OCI-LY3 (cell line): Measurements from ENCODE around the gene HDAC4.

Source experiments
- CTCF ChIP-seq: fragments of 200-600, 300-600 bp; sonication (generic); IDR thresholded peaks from 2 replicates; pipeline ENCODE4 v1.5.1; 2014; ENCODE audit warnings: antibody characterized with exemption, low read length, low read depth
- EZH2phosphoT487 ChIP-seq: fragments of 200-600 bp; shearing (Covaris generic); IDR thresholded peaks from 2 replicates; pipeline ENCODE4 v1.6.1; 2018; ENCODE audit warnings: antibody characterized with exemption, mixed run types, low read depth

GRCh38 chr2:239124152-239124899 lies 276.5 kb downstream of the HDAC4 start:
- TF ChIP-seq CTCF (no peak), EZH2phosphoT487 (no peak)
